SH-SY5Y (cell line): ENCODE data around the gene LIN52.

Experiments
- GATA2 ChIP-seq: IDR thresholded peaks from 2 replicates; pipeline ENCODE4 v1.6.1; 2011; ENCODE audit warnings: mild to moderate bottlenecking, low read depth, low read length
- GATA3 ChIP-seq: IDR thresholded peaks from 2 replicates; pipeline ENCODE4 v1.6.1; 2011; ENCODE audit warnings: low read depth, mild to moderate bottlenecking, low read length, moderate library complexity

- TF ChIP-seq GATA3: no peak
- TF ChIP-seq GATA2: no peak
Measured at GRCh38 chr14:74147571-74147970, 62.8 kb downstream of the LIN52 start.
